ENCODE data around the gene KRT71. TPM values are rescaled to one million over a fixed set of nuclear protein-coding genes. Genes with fewer than 3 reads are reported as not detected.

KRT71 gene
- total RNA-seq, 1 donor from 2014 or later = not detected

- Histone ChIP-seq H3K27me3 (ENCODE audit: control insufficient read depth, insufficient read depth, low read length) (no peaks in the 10 kb centered on the region), H3K36me3 (ENCODE audit: control insufficient read depth, insufficient read depth, low read length) (no peaks in the 10 kb centered on the region), H3K4me3 (ENCODE audit: low read depth, low read length) (no peak overlapping the region)
- TF ChIP-seq, protein P1, sequence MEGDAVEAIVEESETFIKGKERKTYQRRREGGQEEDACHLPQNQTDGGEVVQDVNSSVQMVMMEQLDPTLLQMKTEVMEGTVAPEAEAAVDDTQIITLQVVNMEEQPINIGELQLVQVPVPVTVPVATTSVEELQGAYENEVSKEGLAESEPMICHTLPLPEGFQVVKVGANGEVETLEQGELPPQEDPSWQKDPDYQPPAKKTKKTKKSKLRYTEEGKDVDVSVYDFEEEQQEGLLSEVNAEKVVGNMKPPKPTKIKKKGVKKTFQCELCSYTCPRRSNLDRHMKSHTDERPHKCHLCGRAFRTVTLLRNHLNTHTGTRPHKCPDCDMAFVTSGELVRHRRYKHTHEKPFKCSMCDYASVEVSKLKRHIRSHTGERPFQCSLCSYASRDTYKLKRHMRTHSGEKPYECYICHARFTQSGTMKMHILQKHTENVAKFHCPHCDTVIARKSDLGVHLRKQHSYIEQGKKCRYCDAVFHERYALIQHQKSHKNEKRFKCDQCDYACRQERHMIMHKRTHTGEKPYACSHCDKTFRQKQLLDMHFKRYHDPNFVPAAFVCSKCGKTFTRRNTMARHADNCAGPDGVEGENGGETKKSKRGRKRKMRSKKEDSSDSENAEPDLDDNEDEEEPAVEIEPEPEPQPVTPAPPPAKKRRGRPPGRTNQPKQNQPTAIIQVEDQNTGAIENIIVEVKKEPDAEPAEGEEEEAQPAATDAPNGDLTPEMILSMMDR (IDR thresholded peaks at IDR 0.05; ENCODE audit: insufficient read depth, low read length, severe bottlenecking) = no peak
- FAIRE-seq (peak; percentile 66), DNase-seq (ENCODE audit: low read depth) (no peak)
These were observed 15.8 kb downstream of the KRT71 start for GRCh38 chr12:52537101-52537500.

GRCh38 chr12:52535574-52535973, 17.4 kb downstream of the KRT71 start:
- Histone ChIP-seq H3K27me3 (ENCODE audit: control insufficient read depth, insufficient read depth, low read length) (no peaks in the 10 kb centered on the region), H3K36me3 (ENCODE audit: control insufficient read depth, insufficient read depth, low read length) (no peaks in the 10 kb centered on the region), H3K4me3 (ENCODE audit: low read depth, low read length) (no peak overlapping the region)
- FAIRE-seq (no peak), DNase-seq (ENCODE audit: low read depth) (no peak)
- TF ChIP-seq, protein P1 (IDR thresholded peaks at IDR 0.05; ENCODE audit: insufficient read depth, low read length, severe bottlenecking) = no peak

DNA sequence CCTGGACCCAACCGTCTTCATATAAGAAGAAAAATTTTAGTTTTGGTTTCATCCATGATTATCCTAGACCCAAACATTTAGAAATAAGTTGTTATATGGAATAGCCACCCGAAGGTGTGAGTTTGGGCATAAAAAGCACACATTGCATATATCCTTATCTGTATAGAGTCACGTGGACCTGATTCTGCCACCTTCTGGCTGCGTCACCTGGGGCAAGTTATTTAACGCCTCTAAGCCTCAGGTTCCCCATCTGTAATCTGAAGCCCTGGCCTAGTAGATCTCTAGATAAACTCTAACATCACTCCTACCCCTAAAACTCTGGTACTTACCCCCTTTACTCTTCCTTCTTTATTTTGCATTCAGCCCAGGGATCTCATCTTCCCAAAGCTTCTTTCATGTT, 18.5 kb downstream of the KRT71 start:
- Histone ChIP-seq H3K27me3 (ENCODE audit: control insufficient read depth, insufficient read depth, low read length) (no peaks in the 10 kb centered on the region), H3K4me3 (ENCODE audit: low read depth, low read length) (no peak overlapping the region), H3K36me3 (ENCODE audit: control insufficient read depth, insufficient read depth, low read length) (no peaks in the 10 kb centered on the region)
- DNase-seq (ENCODE audit: low read depth) (peak; percentile 17), FAIRE-seq (no peak)
- TF ChIP-seq, protein P1 (IDR thresholded peaks at IDR 0.05; ENCODE audit: insufficient read depth, low read length, severe bottlenecking) = peak; percentile 31

- TF ChIP-seq, protein P1 (IDR thresholded peaks at IDR 0.05; ENCODE audit: insufficient read depth, low read length, severe bottlenecking) = no peak
- Histone ChIP-seq H3K36me3 (ENCODE audit: control insufficient read depth, insufficient read depth, low read length) (no peaks in the 10 kb centered on the region), H3K4me3 (ENCODE audit: low read depth, low read length) (no peak overlapping the region), H3K27me3 (ENCODE audit: control insufficient read depth, insufficient read depth, low read length) (no peaks in the 10 kb centered on the region)
- no peak for DNase-seq (ENCODE audit: low read depth)
- FAIRE-seq = no peak
These were observed 19.1 kb downstream of the KRT71 start for GRCh38 chr12:52533686-52534470.

DNA sequence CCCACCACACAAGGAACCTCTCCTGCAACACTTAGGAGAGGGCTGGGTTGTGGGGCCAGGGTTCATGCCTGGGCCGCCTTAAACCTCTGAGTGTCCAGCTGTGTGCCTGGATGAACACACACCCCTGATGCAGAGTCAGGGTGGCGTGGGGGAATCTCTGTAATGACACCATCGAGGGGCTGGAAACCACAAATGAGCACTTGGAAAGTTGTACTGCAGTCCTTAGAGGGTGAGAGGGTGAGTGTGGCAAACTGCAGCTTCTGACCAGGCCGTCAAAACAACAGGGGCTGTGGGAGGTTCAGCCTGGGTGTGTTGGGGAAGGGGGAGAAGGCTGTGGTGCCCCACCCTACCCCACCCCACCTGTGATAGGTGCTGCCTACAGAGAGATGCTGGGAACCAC, 20.3 kb downstream of the KRT71 start:
- no peak overlapping the region for H3K4me3 ChIP-seq (ENCODE audit: low read depth, low read length)
- TF ChIP-seq, protein P1 (IDR thresholded peaks at IDR 0.05; ENCODE audit: insufficient read depth, low read length, severe bottlenecking) = no peak
- peak; percentile 13 for FAIRE-seq
- no peak for DNase-seq (ENCODE audit: low read depth)
- H3K36me3 ChIP-seq (ENCODE audit: control insufficient read depth, insufficient read depth, low read length) = no peaks in the 10 kb centered on the region
- H3K27me3 ChIP-seq (ENCODE audit: control insufficient read depth, insufficient read depth, low read length) = no peaks in the 10 kb centered on the region

Data from bronchial epithelial cell (primary cell).